SU-DHL-6 (cell line): ENCODE results near the gene ZNF212.

ENCODE experiments used
- H2AFZ ChIP-seq: fragments of 200-600 bp; sonication (generic); 2 replicates; pipeline ENCODE4 v1.6.1; 2014; ENCODE audit warnings: low read depth, mild to moderate bottlenecking, moderate library complexity, mixed read lengths, antibody characterized with exemption, low read length; ENCODE audit not compliant: severe bottlenecking
- H3F3A ChIP-seq: fragments of 200-600 bp; shearing (Covaris generic); 2 replicates; pipeline ENCODE4 v1.6.0; 2016; ENCODE audit warnings: antibody characterized with exemption, mild to moderate bottlenecking; ENCODE audit not compliant: insufficient read depth
- H3K27ac ChIP-seq: fragments of 200-600 bp; sonication (generic); 2 replicates; pipeline ENCODE4 v1.5.1; 2016; ENCODE audit warnings: low read depth, mild to moderate bottlenecking, low read length, moderate library complexity, mixed read lengths
- H3K27me3 ChIP-seq: fragments of 200-600 bp; sonication (generic), shearing (Covaris generic); 2 replicates; pipeline ENCODE4 v1.6.0; 2014; ENCODE audit warnings: mild to moderate bottlenecking, low read length
- H3K36me3 ChIP-seq: fragments of 200-600 bp; sonication (generic); 2 replicates; pipeline ENCODE4 v1.6.1; 2014; ENCODE audit warnings: mild to moderate bottlenecking, low read length, mixed read lengths
- H3K4me2 ChIP-seq: fragments of 300-600, 200-600 bp; shearing (Covaris generic), sonication (generic); 2 replicates; pipeline ENCODE4 v1.6.0; 2014; ENCODE audit warnings: low read length, low read depth, mild to moderate bottlenecking; ENCODE audit not compliant: poor library complexity, severe bottlenecking
- H3K4me3 ChIP-seq: fragments of 200-600 bp; sonication (generic); 2 replicates; pipeline ENCODE4 v1.5.1; 2014; ENCODE audit warnings: antibody characterized with exemption, low read length, mild to moderate bottlenecking, mixed read lengths; ENCODE audit not compliant: insufficient read depth, poor library complexity, severe bottlenecking
- H3K79me2 ChIP-seq: fragments of 200-600 bp; sonication (generic); 2 replicates; pipeline ENCODE4 v1.6.1; 2014; ENCODE audit warnings: mild to moderate bottlenecking, low read length, moderate library complexity; ENCODE audit not compliant: insufficient read depth
- H3K9ac ChIP-seq: fragments of 200-600 bp; sonication (generic); 2 replicates; pipeline ENCODE4 v1.7.0; 2014; ENCODE audit warnings: mild to moderate bottlenecking, low read length
- H3K9me2 ChIP-seq: fragments of 200-600 bp; sonication (generic); replicated peaks from 2 replicates; pipeline ENCODE4 v1.6.1; 2014; ENCODE audit warnings: low read length; ENCODE audit not compliant: insufficient read depth
- H3K9me3 ChIP-seq: fragments of 200-600 bp; sonication (generic); 2 replicates; pipeline ENCODE4 v1.6.1; 2014; ENCODE audit warnings: low read length, mixed read lengths; ENCODE audit not compliant: insufficient read depth
- H4K20me1 ChIP-seq: fragments of 200-600 bp; sonication (generic); 2 replicates; pipeline ENCODE4 v1.6.1; 2014; ENCODE audit warnings: low read depth, mild to moderate bottlenecking, antibody characterized with exemption, low read length, moderate library complexity, mixed read lengths
- EZH2phosphoT487 ChIP-seq: fragments of 200-600 bp; sonication (generic), shearing (Covaris generic); conservative IDR thresholded peaks from 2 replicates; pipeline ENCODE4 v1.6.1; 2018; ENCODE audit warnings: mild to moderate bottlenecking, antibody characterized with exemption, low read length, moderate library complexity, mixed read lengths
- TF ChIP-seq, protein P1 (sequence below): fragments of 200-600 bp; sonication (generic); IDR thresholded peaks from one replicate; pipeline ENCODE4 v1.5.1; 2017; ENCODE audit warnings: antibody characterized with exemption, mild to moderate bottlenecking, low read length, moderate library complexity; ENCODE audit not compliant: insufficient read depth, poor library complexity, severe bottlenecking

ZNF212 gene

GRCh38 chr7:149197675-149198074 lies 41.8 kb upstream of the ZNF212 start:
- Histone ChIP-seq H3K4me3 (no peak overlapping the region), H3K9ac (no peak overlapping the region), H3K4me2 (no peak overlapping the region), H3K79me2 (peaks cover 21% of the 10 kb centered on the region; the same call in 1 of the 2 replicates), H3K9me2 (no peaks in the 10 kb centered on the region), H2AFZ (no peak overlapping the region), H3K36me3 (0 out of 2 replicates have a peak, but pooled peaks cover 3% of the 10 kb centered on the region), H4K20me1 (no peaks in the 10 kb centered on the region), H3F3A (peaks cover 8% of the 10 kb centered on the region; the same call in 1 of the 2 replicates), H3K27me3 (no peaks in the 10 kb centered on the region), H3K27ac (no peak overlapping the region), H3K9me3 (no peaks in the 10 kb centered on the region)
- TF ChIP-seq, protein P1, sequence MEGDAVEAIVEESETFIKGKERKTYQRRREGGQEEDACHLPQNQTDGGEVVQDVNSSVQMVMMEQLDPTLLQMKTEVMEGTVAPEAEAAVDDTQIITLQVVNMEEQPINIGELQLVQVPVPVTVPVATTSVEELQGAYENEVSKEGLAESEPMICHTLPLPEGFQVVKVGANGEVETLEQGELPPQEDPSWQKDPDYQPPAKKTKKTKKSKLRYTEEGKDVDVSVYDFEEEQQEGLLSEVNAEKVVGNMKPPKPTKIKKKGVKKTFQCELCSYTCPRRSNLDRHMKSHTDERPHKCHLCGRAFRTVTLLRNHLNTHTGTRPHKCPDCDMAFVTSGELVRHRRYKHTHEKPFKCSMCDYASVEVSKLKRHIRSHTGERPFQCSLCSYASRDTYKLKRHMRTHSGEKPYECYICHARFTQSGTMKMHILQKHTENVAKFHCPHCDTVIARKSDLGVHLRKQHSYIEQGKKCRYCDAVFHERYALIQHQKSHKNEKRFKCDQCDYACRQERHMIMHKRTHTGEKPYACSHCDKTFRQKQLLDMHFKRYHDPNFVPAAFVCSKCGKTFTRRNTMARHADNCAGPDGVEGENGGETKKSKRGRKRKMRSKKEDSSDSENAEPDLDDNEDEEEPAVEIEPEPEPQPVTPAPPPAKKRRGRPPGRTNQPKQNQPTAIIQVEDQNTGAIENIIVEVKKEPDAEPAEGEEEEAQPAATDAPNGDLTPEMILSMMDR: no peak

GRCh38 chr7:149198161-149198816 lies 41.2 kb upstream of the ZNF212 start:
- Histone ChIP-seq H3K9ac (no peak overlapping the region), H3K9me3 (no peaks in the 10 kb centered on the region), H3F3A (0 out of 2 replicates have a peak, but pooled peaks cover 2% of the 10 kb centered on the region), H3K79me2 (peaks cover 21% of the 10 kb centered on the region; the same call in 1 of the 2 replicates), H3K27me3 (no peaks in the 10 kb centered on the region), H2AFZ (no peak overlapping the region), H3K9me2 (no peaks in the 10 kb centered on the region), H4K20me1 (no peaks in the 10 kb centered on the region), H3K4me3 (no peak overlapping the region), H3K36me3 (0 out of 2 replicates have a peak, but pooled peaks cover 3% of the 10 kb centered on the region), H3K4me2 (no peak overlapping the region), H3K27ac (no peak overlapping the region)
- TF ChIP-seq, protein P1: no peak
- TF ChIP-seq EZH2phosphoT487: no peak

GRCh38 chr7:149199234-149199995 lies 40.0 kb upstream of the ZNF212 start:
- Histone ChIP-seq H3K4me2 (no peak overlapping the region), H3K79me2 (peaks cover 21% of the 10 kb centered on the region; the same call in 1 of the 2 replicates), H2AFZ (no peak overlapping the region), H3F3A (no peaks in the 10 kb centered on the region), H3K9me2 (no peaks in the 10 kb centered on the region), H4K20me1 (no peaks in the 10 kb centered on the region), H3K27ac (no peak overlapping the region), H3K36me3 (0 out of 2 replicates have a peak, but pooled peaks cover 3% of the 10 kb centered on the region), H3K9ac (no peak overlapping the region), H3K27me3 (no peaks in the 10 kb centered on the region), H3K9me3 (no peaks in the 10 kb centered on the region), H3K4me3 (no peak overlapping the region)
- TF ChIP-seq EZH2phosphoT487: no peak
- TF ChIP-seq, protein P1: no peak
